NCI-H1417 treated with DMSO at 0.1 percent for 48 hours (cell line): ENCODE data around the gene FBXW8.

Source experiments
- DNase-seq: peaks from one replicate; lab custom pipeline; 2025; lab: John Stamatoyannopoulos, UW

FBXW8 gene

DNA sequence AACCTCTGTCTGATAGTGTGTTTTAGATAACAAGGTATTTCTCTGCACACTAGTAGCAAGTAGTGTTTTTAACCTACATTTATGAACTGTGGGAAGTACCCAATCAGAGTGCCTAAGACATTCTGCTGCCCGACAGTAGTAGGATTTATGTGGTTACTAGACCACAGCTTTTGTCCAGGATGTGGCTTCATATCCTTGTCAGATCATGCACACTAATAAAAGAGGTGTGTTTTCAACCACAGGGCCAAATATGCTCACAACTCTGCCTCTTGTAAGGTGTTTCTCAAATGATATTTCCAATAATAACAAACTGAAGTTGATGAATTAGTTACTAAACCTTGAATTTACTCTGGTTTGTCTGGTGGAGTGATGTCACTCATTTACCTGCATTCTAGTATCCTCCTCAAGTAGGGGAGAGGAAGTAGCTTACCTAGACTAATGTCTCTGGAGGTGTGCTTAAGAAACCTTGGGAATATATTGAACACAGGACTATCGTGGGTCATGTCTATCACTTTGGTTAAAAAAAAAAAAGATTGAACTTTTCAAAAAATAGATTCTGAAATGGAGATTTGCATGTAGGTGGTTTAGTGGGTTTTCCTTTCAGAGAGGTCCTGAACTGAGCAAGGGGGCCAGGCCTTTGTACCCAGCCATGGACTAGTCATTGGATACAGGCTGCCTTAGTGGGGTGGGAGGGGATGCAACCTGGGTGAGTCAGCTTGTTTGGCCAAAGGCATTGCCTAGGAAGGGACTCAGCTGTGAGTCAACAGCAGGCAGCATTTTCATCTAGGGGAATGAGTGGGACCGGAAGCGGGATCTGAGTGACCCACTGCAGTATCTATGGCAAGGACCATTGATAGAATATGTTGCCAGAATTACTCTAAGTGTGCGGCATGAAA lies 14.1 kb downstream of the FBXW8 start:
- DNase-seq, result no peak

GRCh38 chr12:116926283-116927243 lies 15.8 kb downstream of the FBXW8 start:
- DNase-seq, result no peak

DNA sequence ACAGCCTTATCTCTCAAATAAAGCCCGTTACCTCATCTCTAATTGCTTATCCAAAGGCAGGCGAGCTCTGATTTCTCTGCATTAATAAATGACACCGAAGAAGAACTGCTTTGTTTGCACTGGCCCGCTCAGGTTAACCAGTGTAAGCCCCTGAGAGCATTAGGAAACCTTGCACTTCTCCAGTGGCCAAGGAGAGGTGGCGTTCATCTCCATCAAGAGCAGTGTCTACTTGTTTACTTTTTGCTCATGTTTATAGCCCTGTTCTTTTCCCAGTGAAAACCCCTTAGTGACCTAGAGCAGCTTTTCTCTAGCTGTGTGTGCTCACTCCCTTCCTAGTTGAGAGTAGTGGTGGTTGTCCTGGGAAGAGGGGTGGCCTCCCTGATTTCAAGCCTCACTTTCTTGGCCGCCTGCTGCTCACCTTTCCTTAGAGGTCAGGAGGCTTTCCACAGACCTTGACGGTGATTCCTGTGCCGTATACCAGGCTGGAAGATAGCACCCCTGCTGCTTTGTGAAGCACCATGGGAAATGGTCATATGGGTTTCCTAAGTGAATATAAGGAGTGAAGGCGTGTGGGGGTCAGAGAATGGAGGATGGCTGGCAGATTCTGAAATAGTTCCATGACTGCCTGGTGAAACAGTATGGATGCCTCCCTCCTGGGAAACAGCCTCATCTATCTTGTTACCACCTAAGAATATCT lies 16.6 kb downstream of the FBXW8 start:
- no peak for DNase-seq

GRCh38 chr12:116928504-116928903 lies 17.8 kb downstream of the FBXW8 start:
- no peak for DNase-seq

DNA sequence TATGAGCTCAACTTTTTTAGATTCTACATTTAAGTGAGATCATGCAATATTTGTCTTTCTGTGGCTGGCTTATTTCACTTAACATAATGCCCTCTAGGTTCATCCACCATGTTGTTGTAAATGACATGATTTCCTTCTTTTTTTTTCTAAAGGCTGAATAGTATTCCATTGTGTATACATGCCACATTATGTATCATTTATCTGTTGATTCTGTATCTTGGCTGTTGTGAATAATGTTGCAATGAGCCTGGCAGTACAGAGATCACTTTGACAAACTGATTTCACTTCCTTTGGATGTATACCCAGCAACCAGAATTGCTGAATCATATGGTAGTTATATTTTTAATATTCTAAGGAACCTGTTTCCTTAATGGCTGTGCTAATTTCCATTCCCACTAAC lies 19.1 kb downstream of the FBXW8 start:
- DNase-seq, result no peak

GRCh38 chr12:116931665-116932064 lies 20.9 kb downstream of the FBXW8 start:
- DNase-seq, result no peak

DNA sequence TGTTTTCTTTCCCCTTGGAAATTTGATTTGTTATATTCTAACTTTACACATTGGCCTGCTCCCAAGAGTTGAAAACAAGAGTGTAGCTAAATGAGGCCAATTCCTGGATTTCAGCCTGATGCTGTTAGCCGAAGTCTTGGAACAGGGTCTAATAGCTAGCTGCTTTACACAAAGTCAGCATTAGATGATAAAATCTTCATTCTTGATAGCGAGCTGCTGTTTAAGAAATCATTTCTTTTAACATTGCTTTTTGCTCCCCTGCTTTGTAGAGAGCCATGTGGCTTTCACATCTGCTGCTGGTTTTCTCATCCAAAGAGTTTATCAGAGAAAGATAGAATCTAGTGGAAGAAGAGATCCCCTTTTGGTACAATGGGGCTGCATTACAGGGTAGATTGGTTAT lies 22.3 kb downstream of the FBXW8 start:
- no peak for DNase-seq

- no peak for DNase-seq
Measured at GRCh38 chr12:116933512-116934246, 22.9 kb downstream of the FBXW8 start.

GRCh38 chr12:116934908-116935705 lies 24.4 kb downstream of the FBXW8 start:
- DNase-seq, result no peak

DNA sequence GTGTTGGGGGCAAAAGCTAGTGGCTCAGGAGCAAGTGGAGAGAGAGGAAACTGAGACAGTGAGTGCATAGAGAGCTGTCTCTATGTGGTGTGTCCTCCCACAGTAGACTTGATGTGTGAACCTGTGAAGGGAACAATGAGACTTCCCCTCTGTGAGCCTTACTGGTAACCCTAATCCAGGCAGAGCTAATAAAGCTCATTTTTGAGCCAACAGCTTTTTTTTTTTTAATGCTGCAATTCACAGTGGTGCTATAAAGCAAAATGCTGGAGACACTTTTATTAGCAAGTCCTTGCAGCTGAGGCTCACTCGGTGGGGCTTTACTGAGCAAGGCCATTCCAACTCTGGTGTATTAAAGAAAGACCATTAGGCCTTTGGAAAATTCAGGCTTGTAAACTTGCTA lies 26.9 kb downstream of the FBXW8 start:
- no peak for DNase-seq

DNA sequence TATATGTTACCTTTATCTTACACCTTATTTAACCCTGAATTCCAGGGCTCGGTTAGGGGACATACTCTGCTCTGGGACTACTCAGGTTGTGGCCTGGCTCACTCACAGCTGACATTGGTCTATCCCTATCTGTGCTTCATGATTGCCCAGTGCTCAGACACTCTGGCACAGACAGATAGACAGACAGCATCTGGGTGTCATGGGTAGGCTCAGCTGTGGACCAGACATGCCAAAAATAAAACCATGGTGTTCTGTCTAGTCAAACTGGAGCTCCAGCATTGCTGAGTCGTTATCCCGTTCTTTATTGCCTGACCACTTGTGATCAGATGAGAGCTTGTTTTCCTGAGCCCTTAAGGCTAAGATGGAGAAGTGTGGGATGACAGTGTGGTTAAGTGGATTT lies 29.0 kb downstream of the FBXW8 start:
- no peak for DNase-seq

- DNase-seq, result no peak
Measured at GRCh38 chr12:116941188-116941587, 30.4 kb downstream of the FBXW8 start.

- DNase-seq, result no peak
Measured at GRCh38 chr12:116943419-116944372, 32.9 kb downstream of the FBXW8 start.

GRCh38 chr12:116945886-116946550 lies 35.3 kb downstream of the FBXW8 start:
- DNase-seq, result no peak

- no peak for DNase-seq
Measured at GRCh38 chr12:116948298-116948697, 37.5 kb downstream of the FBXW8 start.

DNA sequence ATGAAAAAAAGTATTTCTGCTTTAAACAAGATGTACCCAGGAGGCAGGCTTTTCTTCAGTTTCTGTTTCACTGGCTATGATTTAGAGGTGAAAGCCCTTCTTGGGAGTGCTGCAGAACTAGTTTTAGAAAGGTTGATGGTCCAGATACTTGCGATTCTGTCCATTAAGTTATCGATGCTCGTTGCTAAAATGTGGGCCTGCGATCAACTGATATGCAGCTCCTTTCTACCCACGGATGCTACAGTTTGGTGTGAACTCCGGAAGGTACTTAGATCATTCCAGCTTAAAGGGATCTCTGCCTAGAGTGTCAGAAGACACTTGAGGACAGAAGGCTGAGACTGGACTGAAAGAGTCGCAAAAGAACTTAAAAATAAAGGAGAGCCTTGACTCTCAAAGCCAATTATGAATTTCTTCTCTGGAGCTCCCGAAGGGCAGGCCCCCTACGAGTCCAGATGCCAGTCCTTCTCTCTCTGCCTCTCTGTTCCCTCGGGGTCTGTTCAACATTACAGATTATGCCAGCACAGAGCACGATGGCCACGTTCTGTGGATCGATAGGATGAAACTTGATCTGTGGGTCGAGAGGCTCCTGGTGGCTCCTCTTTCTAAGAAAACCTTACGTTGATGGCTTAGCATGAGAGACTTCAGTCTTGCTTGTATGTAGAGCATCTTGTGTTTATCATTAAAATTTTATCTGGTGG lies 40.0 kb downstream of the FBXW8 start:
- no peak for DNase-seq

DNA sequence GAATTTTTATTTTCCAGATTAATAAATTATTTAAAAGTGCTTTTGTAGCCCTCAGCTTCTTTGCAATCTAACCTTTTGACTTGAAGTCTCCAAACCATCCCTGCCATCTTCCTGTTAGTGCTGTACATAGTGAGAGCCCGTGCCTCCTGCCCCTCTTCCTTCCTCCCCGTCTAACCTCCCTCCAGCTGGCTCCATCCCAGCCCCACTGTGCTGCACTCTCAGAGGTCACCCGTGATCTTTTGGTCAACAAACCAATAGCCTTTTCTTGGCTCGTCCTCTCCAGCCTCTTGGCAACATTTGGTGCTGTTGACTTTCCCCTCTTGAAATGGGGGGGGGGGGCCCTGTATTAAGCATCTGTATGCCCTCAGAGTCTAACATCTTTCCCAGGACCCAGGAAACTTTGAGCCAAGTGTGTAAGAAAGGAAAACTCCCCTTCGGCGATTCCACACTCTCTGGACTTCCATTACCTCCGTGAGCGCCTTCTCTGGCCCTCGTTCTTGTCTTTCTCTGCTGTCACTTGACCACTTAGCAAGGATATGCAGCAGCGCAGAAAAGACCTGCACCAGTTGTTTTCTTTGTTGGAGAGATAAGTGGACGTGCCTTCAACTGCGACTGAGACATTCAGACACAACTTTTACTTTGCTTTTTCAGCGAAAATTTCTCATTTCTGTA lies 44.1 kb downstream of the FBXW8 start:
- no peak for DNase-seq
